Nucleus accumbens (tissue), 56 donors: Measurements from ENCODE around the gene EPHB6.
A peak's percentile ranks its signal among the peaks of the same experiment; 100 is the strongest.

Experiments used
- DNase-seq, 56 donors: peaks; one replicate each; lab custom pipeline; 2025; lab: John Stamatoyannopoulos, UW

The EPHB6 gene

GRCh38 chr7:142894112-142894984 is 39.5 kb downstream of the EPHB6 start:
- no peak for DNase-seq

GRCh38 chr7:142894985-142895593 is 40.2 kb downstream of the EPHB6 start:
- no peak for DNase-seq

GRCh38 chr7:142896151-142896550 is 41.3 kb downstream of the EPHB6 start:
- DNase-seq = no peak

GRCh38 chr7:142896741-142897379 is 42.0 kb downstream of the EPHB6 start:
- no peak for DNase-seq

GRCh38 chr7:142897691-142898090 is 42.8 kb downstream of the EPHB6 start:
- no peak for DNase-seq

- DNase-seq = no peak
These were observed 43.7 kb downstream of the EPHB6 start for GRCh38 chr7:142898377-142899170.

GRCh38 chr7:142899661-142900060 is 44.8 kb downstream of the EPHB6 start:
- no peak for DNase-seq

GRCh38 chr7:142901426-142902259 is 46.8 kb downstream of the EPHB6 start:
- DNase-seq = no peak

- no peak for DNase-seq
These were observed 49.3 kb downstream of the EPHB6 start for GRCh38 chr7:142904128-142904527.

- no peak for DNase-seq
These were observed 50.9 kb downstream of the EPHB6 start for GRCh38 chr7:142905759-142906158.

- no peak for DNase-seq
These were observed 51.8 kb downstream of the EPHB6 start for GRCh38 chr7:142906643-142907042.

- DNase-seq = no peak
These were observed 53.4 kb downstream of the EPHB6 start for GRCh38 chr7:142908290-142908689.

- DNase-seq = peak in 1 of 56 donors; percentile 1
These were observed 54.3 kb downstream of the EPHB6 start for GRCh38 chr7:142908921-142909890.

GRCh38 chr7:142910031-142910433 is 55.2 kb downstream of the EPHB6 start:
- DNase-seq = no peak

- no peak for DNase-seq
These were observed 55.6 kb downstream of the EPHB6 start for GRCh38 chr7:142910481-142910880.

GRCh38 chr7:142913051-142913450 is 58.2 kb downstream of the EPHB6 start:
- DNase-seq = no peak

- DNase-seq = no peak
These were observed 58.7 kb downstream of the EPHB6 start for GRCh38 chr7:142913566-142913965.

GRCh38 chr7:142914121-142914520 is 59.2 kb downstream of the EPHB6 start:
- no peak for DNase-seq

- DNase-seq = no peak
These were observed 60.4 kb downstream of the EPHB6 start for GRCh38 chr7:142915315-142915714.
